HK-2 (cell line): ENCODE data around the gene NBEA.
A peak's percentile ranks its signal among the peaks of the same experiment; 100 is the strongest.

Experiments used
- DNase-seq: peaks from one replicate; pipeline ENCODE4 v3.0.0-alpha.2; 2018; ENCODE audit not compliant: unreplicated experiment

NBEA gene

GRCh38 chr13:35706281-35706680 is 764.2 kb downstream of the NBEA start:
- DNase-seq: no peak

- DNase-seq: no peak
These were observed 764.7 kb downstream of the NBEA start for GRCh38 chr13:35706721-35707120.

- DNase-seq: no peak
These were observed 769.8 kb downstream of the NBEA start for GRCh38 chr13:35711909-35712308.

- no peak for DNase-seq
These were observed 771.1 kb downstream of the NBEA start for GRCh38 chr13:35712907-35713761.

- DNase-seq: no peak
These were observed 772.1 kb downstream of the NBEA start for GRCh38 chr13:35714121-35714520.

GRCh38 chr13:35714588-35715377 is 772.7 kb downstream of the NBEA start:
- DNase-seq: no peak

GRCh38 chr13:35716186-35716585 is 774.1 kb downstream of the NBEA start:
- no peak for DNase-seq

- DNase-seq: no peak
These were observed 774.7 kb downstream of the NBEA start for GRCh38 chr13:35716729-35717128.

GRCh38 chr13:35718084-35718483 is 776.0 kb downstream of the NBEA start:
- DNase-seq: no peak

GRCh38 chr13:35720290-35720689 is 778.2 kb downstream of the NBEA start:
- no peak for DNase-seq

GRCh38 chr13:35720690-35721554 is 778.9 kb downstream of the NBEA start:
- DNase-seq: peak; percentile 47
